ENCODE measurements around the gene IKZF5. TPM values are rescaled to one million over a fixed set of nuclear protein-coding genes. Genes with fewer than 3 reads are reported as not detected.

The IKZF5 gene, protein sequence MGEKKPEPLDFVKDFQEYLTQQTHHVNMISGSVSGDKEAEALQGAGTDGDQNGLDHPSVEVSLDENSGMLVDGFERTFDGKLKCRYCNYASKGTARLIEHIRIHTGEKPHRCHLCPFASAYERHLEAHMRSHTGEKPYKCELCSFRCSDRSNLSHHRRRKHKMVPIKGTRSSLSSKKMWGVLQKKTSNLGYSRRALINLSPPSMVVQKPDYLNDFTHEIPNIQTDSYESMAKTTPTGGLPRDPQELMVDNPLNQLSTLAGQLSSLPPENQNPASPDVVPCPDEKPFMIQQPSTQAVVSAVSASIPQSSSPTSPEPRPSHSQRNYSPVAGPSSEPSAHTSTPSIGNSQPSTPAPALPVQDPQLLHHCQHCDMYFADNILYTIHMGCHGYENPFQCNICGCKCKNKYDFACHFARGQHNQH
- total RNA-seq: 15.0 and 16.1 TPM in 2 replicates

DNA sequence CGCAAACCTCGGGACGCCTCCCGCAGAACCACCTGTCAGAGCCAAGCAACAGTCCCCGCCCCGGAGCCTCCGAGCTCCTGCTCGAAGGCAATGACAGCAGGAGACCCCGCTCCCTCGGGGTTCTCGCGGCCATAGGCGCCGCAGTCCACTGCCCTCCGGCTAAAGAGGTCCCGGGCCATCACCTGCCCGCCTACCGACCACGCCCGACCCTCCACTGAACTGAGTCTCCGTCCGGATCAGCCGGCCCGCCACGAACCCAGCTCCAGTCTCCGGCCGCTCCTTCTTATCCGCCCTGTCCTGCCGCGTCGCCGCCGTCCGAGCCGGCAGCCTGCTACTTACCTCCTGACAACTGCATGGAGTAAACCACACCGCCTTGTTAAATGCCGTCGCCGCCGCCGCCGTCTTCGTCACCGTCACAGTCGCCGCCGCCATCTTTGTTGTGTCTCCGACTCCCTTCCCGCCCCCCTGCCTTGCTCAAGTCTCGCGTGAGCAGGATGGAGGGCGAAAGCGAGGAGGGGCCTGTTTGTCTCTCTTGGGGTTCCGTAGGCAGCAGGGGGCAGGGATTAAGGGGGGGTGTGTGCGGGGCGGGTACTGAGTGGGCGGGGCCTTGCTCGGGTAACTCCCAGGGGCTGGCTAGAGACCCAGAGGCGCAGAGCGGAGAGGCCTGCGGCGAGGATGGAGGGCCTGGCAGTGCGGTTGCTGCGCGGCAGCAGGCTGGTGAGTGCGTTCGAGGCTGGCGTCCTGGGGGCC, at the start of gene IKZF5, which contains the start of gene ACADSB:
TSS of gene IKZF5 (minus strand) at position 441 of the 750 bp plus-strand sequence. CDS start 10,170 bp downstream, outside the sequence.
TSS of gene ACADSB (plus strand) at position 652 of the 750 bp plus-strand sequence. CDS start at position 676, 24 bp downstream.
- Mint-ChIP-seq H3K4me1 (ENCODE audit: low read depth) (peaks cover 35% of the 10 kb centered on the region), H3K27ac (peak within 1 kb of the TSS; percentile 99), H3K27me3 (ENCODE audit: low read depth) (no peaks in the 10 kb centered on the region), H3K9me3 (no peaks in the 10 kb centered on the region), H3K36me3 (ENCODE audit: low read depth) (peaks cover 28% of the 10 kb centered on the region), H3K4me3 (ENCODE audit: low read depth) (peak within 1 kb of the TSS; percentile 98)
- intact Hi-C loops (cut with micrococcal nuclease): loop anchor here (1.0 to 10.0 kb wide), 5 partner anchors 28 to 634 kb away; partner anchors contain the start of genes BUB3, C10orf88, FAM24B and PLEKHA1
- peak; percentile 94 for DNase-seq (ENCODE audit: low spot score)

DNA sequence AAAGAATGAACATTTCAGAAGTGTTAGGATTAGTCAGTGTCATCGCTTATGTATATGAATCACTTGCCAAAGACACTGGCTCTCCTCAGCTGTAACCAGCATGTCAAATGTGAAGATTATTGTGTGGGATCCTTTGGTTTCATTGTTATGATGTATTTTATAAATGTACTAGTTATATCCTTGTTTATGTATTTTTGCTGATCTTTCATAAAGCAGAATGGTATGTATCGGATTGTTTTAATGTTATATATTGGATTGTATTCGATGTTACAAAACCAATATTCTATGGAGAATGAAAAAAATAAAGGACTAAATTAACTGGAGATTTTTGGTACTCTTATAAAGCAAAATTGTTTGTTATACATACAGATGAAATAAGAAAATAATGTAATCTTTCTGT, 49.4 kb upstream of the IKZF5 start:
- no peaks in the 10 kb centered on the region for H3K4me1 Mint-ChIP-seq (ENCODE audit: low read depth)
- intact Hi-C loops (cut with micrococcal nuclease): no loop called here
- no peak overlapping the region for H3K27ac Mint-ChIP-seq
- H3K9me3 Mint-ChIP-seq: no peaks in the 10 kb centered on the region
- DNase-seq (ENCODE audit: low spot score): no peak
- no peak overlapping the region for H3K4me3 Mint-ChIP-seq (ENCODE audit: low read depth)
- H3K36me3 Mint-ChIP-seq (ENCODE audit: low read depth): peaks cover 6% of the 10 kb centered on the region
- H3K27me3 Mint-ChIP-seq (ENCODE audit: low read depth): peaks cover 2% of the 10 kb centered on the region

DNA sequence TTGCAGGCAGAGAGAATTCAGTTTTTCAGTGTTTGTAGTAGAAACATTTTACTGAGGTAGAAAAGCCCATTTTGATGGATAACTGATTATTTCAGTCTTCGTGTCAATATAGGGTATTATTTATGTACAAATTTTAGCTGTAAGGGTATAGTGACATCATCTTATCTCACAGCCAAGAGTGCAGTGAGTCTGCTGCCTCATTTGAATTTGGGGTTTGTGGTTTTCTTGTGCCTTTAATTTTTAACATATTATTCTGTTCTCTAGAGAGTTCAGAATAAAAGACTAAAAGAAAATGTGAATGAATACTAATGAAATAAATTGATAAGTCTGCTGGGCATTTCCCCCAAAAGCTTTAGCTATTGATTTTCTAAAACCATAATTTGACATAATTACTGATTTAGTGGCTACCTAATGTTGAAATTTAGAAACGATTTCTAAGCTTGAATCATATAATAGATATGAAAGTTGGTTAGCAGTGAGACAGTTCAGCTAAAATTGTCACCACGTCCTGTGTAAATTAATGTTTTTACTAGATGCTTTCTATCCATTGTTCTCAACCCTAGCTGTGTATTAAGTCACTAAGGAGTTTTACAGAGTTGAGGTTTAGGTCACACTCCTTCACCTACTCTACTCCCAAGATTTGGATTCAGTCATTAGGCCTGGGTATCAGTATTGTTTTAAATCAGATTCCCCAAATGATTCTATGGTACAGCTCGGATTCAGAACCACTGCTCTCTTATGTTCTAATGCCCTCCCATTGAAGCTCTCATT, 37.6 kb upstream of the IKZF5 start:
- intact Hi-C loops (cut with micrococcal nuclease): loop anchor here (5.0 kb wide), 1 partner anchor 86 kb away; no protein-coding TSS in a partner anchor

DNA sequence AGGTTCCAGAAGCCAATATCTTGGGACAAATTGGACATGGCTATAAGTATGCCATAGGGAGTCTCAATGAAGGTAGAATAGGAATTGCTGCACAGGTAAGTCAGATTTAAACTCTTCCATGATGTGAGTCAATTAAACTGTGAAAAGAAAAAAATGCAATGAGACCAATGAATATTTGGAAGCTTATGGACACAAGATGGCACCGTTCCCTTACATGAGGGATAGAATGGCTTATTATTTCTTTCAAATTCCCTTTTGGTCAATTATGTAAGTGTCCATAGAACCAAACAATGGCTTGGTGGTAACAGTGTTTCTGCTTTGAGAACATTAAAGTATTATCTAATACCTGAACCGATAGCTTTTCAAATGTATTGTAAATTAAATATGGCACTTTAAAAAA, 35.8 kb upstream of the IKZF5 start:
- H3K4me3 Mint-ChIP-seq (ENCODE audit: low read depth): no peak overlapping the region
- no peaks in the 10 kb centered on the region for H3K27me3 Mint-ChIP-seq (ENCODE audit: low read depth)
- intact Hi-C loops (cut with micrococcal nuclease): loop anchor here (5.0 kb wide), 1 partner anchor 513 kb away; no protein-coding TSS in a partner anchor
- no peaks in the 10 kb centered on the region for H3K9me3 Mint-ChIP-seq
- H3K36me3 Mint-ChIP-seq (ENCODE audit: low read depth): peaks cover 1% of the 10 kb centered on the region
- no peak for DNase-seq (ENCODE audit: low spot score)
- no peak overlapping the region for H3K27ac Mint-ChIP-seq
- H3K4me1 Mint-ChIP-seq (ENCODE audit: low read depth): peaks cover 4% of the 10 kb centered on the region

More for the DNA sequence above, 37.6 kb upstream of the IKZF5 start:
- Mint-ChIP-seq H3K9me3 (no peaks in the 10 kb centered on the region), H3K27me3 (ENCODE audit: low read depth) (no peaks in the 10 kb centered on the region), H3K27ac (no peak overlapping the region), H3K4me1 (ENCODE audit: low read depth) (peaks cover 3% of the 10 kb centered on the region), H3K4me3 (ENCODE audit: low read depth) (no peak overlapping the region), H3K36me3 (ENCODE audit: low read depth) (peaks cover 8% of the 10 kb centered on the region)
- DNase-seq (ENCODE audit: low spot score): no peak

DNA sequence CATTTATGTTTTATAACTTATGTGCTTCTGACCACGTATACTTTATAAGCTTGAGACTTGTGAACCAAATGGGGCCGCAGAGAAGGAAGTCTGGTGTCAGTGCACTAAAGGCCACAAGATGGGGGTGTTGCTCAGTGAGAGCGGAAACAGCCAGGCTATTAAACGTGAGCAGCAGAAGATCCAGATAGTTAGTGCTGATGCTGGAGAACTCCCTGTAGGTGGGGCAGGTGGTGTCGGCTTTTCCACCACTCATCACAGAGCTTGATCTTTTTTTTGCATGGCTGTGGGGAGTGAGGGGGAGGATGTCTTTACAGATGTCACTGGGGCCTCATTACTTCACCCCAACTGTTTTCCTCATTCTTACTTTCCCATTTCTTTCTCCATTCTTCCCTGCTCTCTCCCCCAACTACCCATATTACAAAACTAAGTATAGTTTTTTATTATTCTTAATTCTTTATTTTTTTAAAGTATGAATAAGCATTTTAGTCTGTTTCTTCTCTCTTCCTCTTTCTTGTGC, 34.9 kb upstream of the IKZF5 start:
- peak; percentile 32 for DNase-seq (ENCODE audit: low spot score)
- H3K27ac Mint-ChIP-seq: no peak overlapping the region
- no peaks in the 10 kb centered on the region for H3K36me3 Mint-ChIP-seq (ENCODE audit: low read depth)
- no peaks in the 10 kb centered on the region for H3K9me3 Mint-ChIP-seq
- H3K27me3 Mint-ChIP-seq (ENCODE audit: low read depth): no peaks in the 10 kb centered on the region
- H3K4me3 Mint-ChIP-seq (ENCODE audit: low read depth): no peak overlapping the region
- peaks cover 11% of the 10 kb centered on the region for H3K4me1 Mint-ChIP-seq (ENCODE audit: low read depth)
- intact Hi-C loops (cut with micrococcal nuclease): loop anchor here (5.0 kb wide), 1 partner anchor 514 kb away; no protein-coding TSS in a partner anchor

DNA sequence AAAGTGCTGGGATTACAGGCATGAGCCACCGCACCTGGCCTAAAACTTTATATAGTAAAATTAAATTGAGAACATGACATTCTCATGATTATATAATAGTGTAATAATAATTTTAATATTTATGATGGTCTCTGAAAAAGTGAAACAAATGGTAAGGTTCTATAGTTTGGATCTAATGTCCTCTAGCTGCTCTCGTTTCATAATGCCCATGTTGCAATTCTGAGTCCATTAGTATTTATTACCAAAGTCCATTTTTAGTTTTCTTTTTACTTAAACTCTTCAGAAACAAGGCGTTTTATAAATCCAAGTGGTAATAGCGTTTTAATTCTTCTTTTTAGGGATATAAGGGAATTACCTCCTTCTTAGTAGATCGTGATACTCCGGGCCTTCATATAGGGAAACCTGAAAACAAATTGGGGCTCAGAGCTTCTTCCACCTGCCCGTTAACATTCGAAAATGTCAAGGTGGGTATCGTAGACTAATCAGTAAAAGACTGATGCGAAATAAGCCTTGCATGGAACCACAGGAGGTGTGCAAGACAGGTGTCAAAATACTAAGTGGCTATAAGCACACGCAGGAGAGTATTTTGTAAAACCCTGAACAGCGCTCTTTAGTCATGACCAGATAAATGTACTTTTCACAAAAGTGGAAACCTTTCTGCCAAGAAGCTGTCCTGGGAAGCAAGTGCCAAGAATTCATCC, 34.3 kb upstream of the IKZF5 start:
- no peak overlapping the region for H3K4me3 Mint-ChIP-seq (ENCODE audit: low read depth)
- intact Hi-C loops (cut with micrococcal nuclease): loop anchor here (5.0 kb wide), 1 partner anchor 514 kb away; no protein-coding TSS in a partner anchor
- H3K27ac Mint-ChIP-seq: no peak overlapping the region
- DNase-seq (ENCODE audit: low spot score): no peak
- no peaks in the 10 kb centered on the region for H3K27me3 Mint-ChIP-seq (ENCODE audit: low read depth)
- H3K9me3 Mint-ChIP-seq: no peaks in the 10 kb centered on the region
- peaks cover 11% of the 10 kb centered on the region for H3K4me1 Mint-ChIP-seq (ENCODE audit: low read depth)
- H3K36me3 Mint-ChIP-seq (ENCODE audit: low read depth): no peaks in the 10 kb centered on the region

DNA sequence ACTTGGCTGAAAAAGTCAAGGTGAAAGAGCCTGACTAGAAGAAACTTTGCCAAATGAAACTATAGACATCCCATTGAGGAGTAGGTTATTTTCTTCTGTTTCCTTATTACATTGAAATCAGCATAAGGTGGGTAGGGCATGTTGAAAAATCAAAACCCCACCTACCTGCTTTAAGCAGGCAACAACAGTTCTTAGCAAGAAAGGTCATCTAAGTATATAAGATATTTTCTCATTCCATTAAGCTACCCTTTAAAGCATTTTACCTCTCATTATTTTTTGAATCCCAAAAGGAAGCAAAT, 31.0 kb upstream of the IKZF5 start:
- Mint-ChIP-seq H3K4me3 (ENCODE audit: low read depth) (no peak overlapping the region), H3K27me3 (ENCODE audit: low read depth) (no peaks in the 10 kb centered on the region), H3K36me3 (ENCODE audit: low read depth) (no peaks in the 10 kb centered on the region), H3K4me1 (ENCODE audit: low read depth) (peaks cover 7% of the 10 kb centered on the region), H3K27ac (no peak overlapping the region), H3K9me3 (no peaks in the 10 kb centered on the region)
- no peak for DNase-seq (ENCODE audit: low spot score)
- intact Hi-C loops (cut with micrococcal nuclease): no loop called here

DNA sequence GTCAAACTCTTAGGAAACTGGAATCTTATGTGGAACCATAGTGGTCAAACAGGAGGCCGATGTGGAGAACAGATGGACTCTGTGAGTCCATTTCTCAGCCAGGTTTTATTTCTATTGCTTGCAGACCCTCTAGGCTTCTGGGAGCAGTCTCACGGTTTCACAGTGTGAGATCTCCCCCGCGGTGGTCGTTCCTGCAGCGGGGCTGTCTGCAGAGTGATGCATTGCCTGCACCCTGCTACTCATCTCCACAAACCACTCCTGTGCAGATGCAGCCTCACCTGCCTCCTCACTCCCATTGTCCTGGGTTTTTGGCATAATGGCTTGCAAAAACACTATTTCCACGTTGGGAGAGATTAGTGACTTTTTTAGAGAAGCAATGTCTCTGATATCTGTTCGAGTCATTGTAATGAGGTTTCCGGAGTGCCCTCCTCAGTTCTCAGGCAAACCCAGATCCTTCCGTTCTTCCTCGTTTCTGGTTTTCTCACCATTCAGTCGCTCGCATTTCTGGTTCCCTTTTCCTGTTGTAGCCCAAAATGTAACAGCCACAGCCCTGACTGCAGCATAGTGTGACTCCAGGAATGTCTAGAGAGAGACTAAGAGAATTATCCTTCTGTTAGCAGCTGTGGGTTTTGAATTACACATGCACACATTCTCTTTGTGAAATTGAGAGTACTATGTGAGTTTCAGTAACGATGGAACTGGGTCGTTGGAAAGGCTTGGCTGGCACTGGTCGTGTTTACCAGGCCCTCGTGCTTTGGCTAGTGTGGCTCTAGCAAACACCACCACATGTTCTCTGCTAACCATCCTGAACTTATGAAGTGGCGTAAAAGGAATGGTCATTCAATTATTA, 30.4 kb upstream of the IKZF5 start:
- Mint-ChIP-seq H3K27ac (no peak overlapping the region), H3K36me3 (ENCODE audit: low read depth) (no peaks in the 10 kb centered on the region), H3K27me3 (ENCODE audit: low read depth) (no peaks in the 10 kb centered on the region), H3K4me1 (ENCODE audit: low read depth) (peaks cover 7% of the 10 kb centered on the region), H3K4me3 (ENCODE audit: low read depth) (no peak overlapping the region), H3K9me3 (no peaks in the 10 kb centered on the region)
- intact Hi-C loops (cut with micrococcal nuclease): no loop called here
- no peak for DNase-seq (ENCODE audit: low spot score)

DNA sequence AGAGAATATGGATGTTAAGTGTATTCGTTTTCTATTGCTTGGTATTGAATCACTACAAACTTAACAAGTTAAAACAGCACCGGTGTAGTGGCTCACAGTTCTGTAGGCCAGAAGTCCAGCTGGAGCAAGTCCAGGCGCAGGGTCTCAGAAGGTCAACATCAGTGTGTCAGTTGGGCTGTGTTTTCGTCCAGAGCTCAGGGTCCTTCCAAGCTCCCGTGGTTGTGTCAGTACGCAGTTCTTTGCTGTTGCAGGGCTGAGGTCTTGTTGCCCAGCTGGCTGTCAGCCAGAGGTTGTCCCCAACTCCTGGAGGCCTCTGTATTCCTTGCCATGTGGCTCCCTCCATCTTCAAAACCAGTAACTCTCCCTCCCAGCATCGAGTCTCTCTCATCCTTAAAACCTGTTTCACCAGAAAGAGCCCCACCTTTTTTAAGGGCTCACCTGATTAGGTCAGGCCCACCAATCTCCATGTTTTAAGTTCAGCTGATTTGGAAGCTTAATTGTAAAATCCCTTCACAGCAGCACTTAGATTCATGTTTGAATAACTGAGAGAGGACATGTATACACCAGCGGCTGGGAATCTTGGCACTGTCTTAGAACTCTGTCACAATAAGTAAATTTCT, 27.0 kb upstream of the IKZF5 start:
- no peaks in the 10 kb centered on the region for H3K9me3 Mint-ChIP-seq
- peaks cover 7% of the 10 kb centered on the region for H3K4me1 Mint-ChIP-seq (ENCODE audit: low read depth)
- no peaks in the 10 kb centered on the region for H3K27me3 Mint-ChIP-seq (ENCODE audit: low read depth)
- no peaks in the 10 kb centered on the region for H3K36me3 Mint-ChIP-seq (ENCODE audit: low read depth)
- no peak for DNase-seq (ENCODE audit: low spot score)
- intact Hi-C loops (cut with micrococcal nuclease): no loop called here
- no peak overlapping the region for H3K27ac Mint-ChIP-seq
- H3K4me3 Mint-ChIP-seq (ENCODE audit: low read depth): no peak overlapping the region

DNA sequence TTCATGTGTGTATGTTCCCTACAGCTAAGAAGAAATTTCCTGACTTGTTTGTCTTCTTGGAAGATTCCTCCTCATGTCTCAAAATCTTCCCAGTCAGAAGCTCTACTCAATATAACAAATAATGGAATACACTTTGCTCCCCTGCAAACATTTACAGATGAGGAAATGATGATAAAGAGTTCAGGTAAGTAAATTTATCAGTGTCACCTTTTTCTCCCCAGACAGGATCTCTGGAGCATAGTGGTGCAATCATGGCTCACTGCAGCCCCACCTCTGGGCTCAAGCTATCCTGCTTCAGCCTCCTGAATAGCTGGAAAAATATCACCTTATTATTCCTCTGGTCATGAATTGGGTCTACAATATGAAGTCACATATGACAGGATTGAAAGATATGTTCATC, 25.7 kb upstream of the IKZF5 start:
- no peak for DNase-seq (ENCODE audit: low spot score)
- intact Hi-C loops (cut with micrococcal nuclease): no loop called here
- H3K9me3 Mint-ChIP-seq: no peaks in the 10 kb centered on the region
- no peaks in the 10 kb centered on the region for H3K36me3 Mint-ChIP-seq (ENCODE audit: low read depth)
- H3K4me1 Mint-ChIP-seq (ENCODE audit: low read depth): peaks cover 7% of the 10 kb centered on the region
- no peak overlapping the region for H3K27ac Mint-ChIP-seq
- no peaks in the 10 kb centered on the region for H3K27me3 Mint-ChIP-seq (ENCODE audit: low read depth)
- no peak overlapping the region for H3K4me3 Mint-ChIP-seq (ENCODE audit: low read depth)

DNA sequence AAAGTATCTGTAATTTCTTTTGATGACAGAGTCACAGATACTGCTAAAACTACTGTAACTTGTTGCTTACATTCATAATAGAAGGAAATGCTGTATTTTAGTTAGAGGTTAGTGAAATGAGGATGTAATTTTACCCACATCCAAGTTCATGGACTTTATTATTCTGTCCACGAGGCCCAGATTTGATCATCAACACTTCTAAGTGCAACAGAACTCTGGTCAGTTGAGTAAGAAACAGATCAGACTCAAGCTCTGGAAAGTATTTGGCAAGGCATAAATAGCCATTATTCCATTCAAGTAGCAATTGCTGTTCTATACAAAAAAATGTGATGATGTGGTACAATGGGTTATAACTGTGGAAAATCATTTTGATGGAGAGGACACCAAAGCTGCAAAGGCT, 22.5 kb upstream of the IKZF5 start:
- no peak overlapping the region for H3K4me3 Mint-ChIP-seq (ENCODE audit: low read depth)
- intact Hi-C loops (cut with micrococcal nuclease): no loop called here
- DNase-seq (ENCODE audit: low spot score): no peak
- H3K36me3 Mint-ChIP-seq (ENCODE audit: low read depth): no peaks in the 10 kb centered on the region
- no peaks in the 10 kb centered on the region for H3K4me1 Mint-ChIP-seq (ENCODE audit: low read depth)
- H3K27ac Mint-ChIP-seq: no peak overlapping the region
- no peaks in the 10 kb centered on the region for H3K27me3 Mint-ChIP-seq (ENCODE audit: low read depth)
- H3K9me3 Mint-ChIP-seq: no peaks in the 10 kb centered on the region

Data from activated T-helper 2 cell treated with anti-CD3 and anti-CD28 coated beads, Interferon-gamma antibody, Interleukin-2, Interleukin-4, amounts not matched to agents 10 μg/mL and 5 μg/mL and 100 μg/mL, durations not matched to agents 14 hours and 24 hours and 36 hours (primary cell).